ENCODE measurements around the gene TTC1. TPM values are rescaled to one million over a fixed set of nuclear protein-coding genes. Genes with fewer than 3 reads are reported as not detected.

TTC1 gene
- total RNA-seq, 1 experiment from 2014 or later: 53.0 TPM

DNA sequence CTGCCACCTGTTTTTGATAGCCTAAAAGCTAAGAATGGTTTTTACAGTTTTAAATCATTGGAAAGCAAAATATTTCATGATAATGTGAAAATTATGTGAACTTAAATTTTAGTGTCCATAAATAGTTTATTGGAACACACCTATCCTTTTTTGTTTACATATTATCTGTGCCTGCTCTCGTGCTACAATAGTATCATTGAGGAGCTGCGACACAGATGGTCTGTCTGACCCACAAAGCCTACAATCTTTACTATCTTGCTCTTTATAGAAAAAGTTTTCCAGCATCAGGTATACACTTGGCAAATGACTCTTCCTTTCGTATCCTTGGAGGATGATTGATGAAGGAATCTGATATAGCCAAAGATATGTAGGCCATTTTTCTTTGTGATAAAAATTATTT is 40.2 kb downstream of the TTC1 start:
- TF ChIP-seq, protein P1, sequence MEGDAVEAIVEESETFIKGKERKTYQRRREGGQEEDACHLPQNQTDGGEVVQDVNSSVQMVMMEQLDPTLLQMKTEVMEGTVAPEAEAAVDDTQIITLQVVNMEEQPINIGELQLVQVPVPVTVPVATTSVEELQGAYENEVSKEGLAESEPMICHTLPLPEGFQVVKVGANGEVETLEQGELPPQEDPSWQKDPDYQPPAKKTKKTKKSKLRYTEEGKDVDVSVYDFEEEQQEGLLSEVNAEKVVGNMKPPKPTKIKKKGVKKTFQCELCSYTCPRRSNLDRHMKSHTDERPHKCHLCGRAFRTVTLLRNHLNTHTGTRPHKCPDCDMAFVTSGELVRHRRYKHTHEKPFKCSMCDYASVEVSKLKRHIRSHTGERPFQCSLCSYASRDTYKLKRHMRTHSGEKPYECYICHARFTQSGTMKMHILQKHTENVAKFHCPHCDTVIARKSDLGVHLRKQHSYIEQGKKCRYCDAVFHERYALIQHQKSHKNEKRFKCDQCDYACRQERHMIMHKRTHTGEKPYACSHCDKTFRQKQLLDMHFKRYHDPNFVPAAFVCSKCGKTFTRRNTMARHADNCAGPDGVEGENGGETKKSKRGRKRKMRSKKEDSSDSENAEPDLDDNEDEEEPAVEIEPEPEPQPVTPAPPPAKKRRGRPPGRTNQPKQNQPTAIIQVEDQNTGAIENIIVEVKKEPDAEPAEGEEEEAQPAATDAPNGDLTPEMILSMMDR (IDR thresholded peaks at IDR 0.05; ENCODE audit: insufficient read depth in 1 of 2, low read depth in 1 of 2, low read length in 1 of 2, severe bottlenecking in 1 of 2, unreplicated experiment in 1 of 2): no peak
- Mint-ChIP-seq H3K27ac (ENCODE audit: unreplicated experiment) (no peak overlapping the region), H3K4me1 (ENCODE audit: low read depth, unreplicated experiment) (peaks cover 14% of the 10 kb centered on the region), H3K36me3 (ENCODE audit: insufficient read depth, unreplicated experiment) (peaks cover 65% of the 10 kb centered on the region), H3K4me3 (ENCODE audit: unreplicated experiment) (no peak overlapping the region), H3K27me3 (ENCODE audit: insufficient read depth, unreplicated experiment) (no peaks in the 10 kb centered on the region), H3K9me3 (ENCODE audit: unreplicated experiment) (no peaks in the 10 kb centered on the region)
- no peak for DNase-seq
- ChIA-PET POLR2A (no interaction called here), CTCF (no interaction called here)
- no peak overlapping the region for H3K4me3 ChIP-seq (ENCODE audit: low read depth, low read length)
- H3K27me3 ChIP-seq (replicated peaks; ENCODE audit: control insufficient read depth, insufficient read depth, low read length): no peaks in the 10 kb centered on the region
- no TSS peak for BruUV-seq (replicated peaks)
- intact Hi-C loops (cut with micrococcal nuclease; ENCODE audit: unreplicated experiment): no loop called here
- H3K9me3 ChIP-seq: no peaks in the 10 kb centered on the region
- no peaks in the 10 kb centered on the region; the same call in 1 of the 2 replicates for H3K36me3 ChIP-seq (ENCODE audit: control insufficient read depth, insufficient read depth, low read length)
- H3K4me1 ChIP-seq: no peaks in the 10 kb centered on the region; the same call in 1 of the 2 replicates

DNA sequence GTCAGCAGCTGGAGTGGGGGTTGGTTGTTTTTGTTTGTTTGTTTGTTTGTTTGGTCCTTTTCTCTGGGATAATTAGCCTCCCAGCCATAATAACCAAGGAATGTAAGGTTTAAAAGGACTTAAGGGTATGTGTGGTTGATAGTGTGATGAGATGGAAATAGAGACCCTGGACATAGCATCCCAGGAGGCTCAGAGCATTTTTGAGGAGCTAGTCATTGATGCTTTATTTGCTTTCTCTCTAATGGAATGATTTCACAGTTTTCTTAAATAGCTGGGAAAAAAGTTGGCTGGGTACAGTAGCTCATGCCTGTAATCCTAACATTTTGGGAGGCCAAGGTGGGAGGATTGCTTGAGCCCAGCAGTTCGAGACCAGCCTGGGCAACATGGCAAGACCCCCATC is 45.1 kb downstream of the TTC1 start:
- Mint-ChIP-seq H3K9me3 (ENCODE audit: unreplicated experiment) (no peaks in the 10 kb centered on the region), H3K36me3 (ENCODE audit: insufficient read depth, unreplicated experiment) (peaks cover 67% of the 10 kb centered on the region), H3K4me1 (ENCODE audit: low read depth, unreplicated experiment) (peaks cover 6% of the 10 kb centered on the region), H3K27me3 (ENCODE audit: insufficient read depth, unreplicated experiment) (no peaks in the 10 kb centered on the region), H3K4me3 (ENCODE audit: unreplicated experiment) (no peak overlapping the region), H3K27ac (ENCODE audit: unreplicated experiment) (no peak overlapping the region)
- Histone ChIP-seq H3K27me3 (replicated peaks; ENCODE audit: control insufficient read depth, insufficient read depth, low read length) (no peaks in the 10 kb centered on the region), H3K9me3 (no peaks in the 10 kb centered on the region), H3K4me3 (ENCODE audit: low read depth, low read length) (no peak overlapping the region), H3K36me3 (ENCODE audit: control insufficient read depth, insufficient read depth, low read length) (peaks cover 4% of the 10 kb centered on the region), H3K4me1 (no peaks in the 10 kb centered on the region; the same call in 1 of the 2 replicates)
- DNase-seq: no peak
- intact Hi-C loops (cut with micrococcal nuclease; ENCODE audit: unreplicated experiment): no loop called here
- no TSS peak for BruUV-seq (replicated peaks)
- ChIA-PET POLR2A (interaction anchor here (0.6 kb wide), 1 partner anchor 174 kb away, joined by 5 read pairs; no protein-coding TSS in a partner anchor), CTCF (interaction anchor here (1.8 kb wide), 1 partner anchor 32 kb away, joined by 5 read pairs; no protein-coding TSS in a partner anchor)
- TF ChIP-seq, protein P1 (IDR thresholded peaks at IDR 0.05; ENCODE audit: insufficient read depth in 1 of 2, low read depth in 1 of 2, low read length in 1 of 2, severe bottlenecking in 1 of 2, unreplicated experiment in 1 of 2): no peak

GRCh38 chr5:160054831-160055230 is 45.9 kb downstream of the TTC1 start:
- Histone ChIP-seq H3K4me1 (no peaks in the 10 kb centered on the region; the same call in 1 of the 2 replicates), H3K27me3 (replicated peaks; ENCODE audit: control insufficient read depth, insufficient read depth, low read length) (no peaks in the 10 kb centered on the region), H3K9me3 (no peaks in the 10 kb centered on the region), H3K4me3 (ENCODE audit: low read depth, low read length) (no peak overlapping the region), H3K36me3 (ENCODE audit: control insufficient read depth, insufficient read depth, low read length) (peaks cover 4% of the 10 kb centered on the region)
- Mint-ChIP-seq H3K9me3 (ENCODE audit: unreplicated experiment) (no peaks in the 10 kb centered on the region), H3K36me3 (ENCODE audit: insufficient read depth, unreplicated experiment) (peaks cover 67% of the 10 kb centered on the region), H3K27ac (ENCODE audit: unreplicated experiment) (no peak overlapping the region), H3K27me3 (ENCODE audit: insufficient read depth, unreplicated experiment) (no peaks in the 10 kb centered on the region), H3K4me1 (ENCODE audit: low read depth, unreplicated experiment) (peaks cover 6% of the 10 kb centered on the region), H3K4me3 (ENCODE audit: unreplicated experiment) (no peak overlapping the region)
- ChIA-PET CTCF (interaction anchor here (1.8 kb wide), 1 partner anchor 33 kb away, joined by 5 read pairs; no protein-coding TSS in a partner anchor), POLR2A (no interaction called here)
- TF ChIP-seq, protein P1 (IDR thresholded peaks at IDR 0.05; ENCODE audit: insufficient read depth in 1 of 2, low read depth in 1 of 2, low read length in 1 of 2, severe bottlenecking in 1 of 2, unreplicated experiment in 1 of 2): no peak
- no TSS peak for BruUV-seq (replicated peaks)
- DNase-seq: peak in 1 of 2 experiments; percentile 21
- intact Hi-C loops (cut with micrococcal nuclease; ENCODE audit: unreplicated experiment): no loop called here

Data from Caco-2 (cell line).